ENCODE measurements around the gene ATAD3C.
A peak's percentile ranks its signal among the peaks of the same experiment; 100 is the strongest.
"Not testable (repeated sequence)": the region's sequence is repeated elsewhere in the genome, so short reads cannot be mapped to it uniquely, and the experiment has no call there.

Gene ATAD3C

GRCh38 chr1:1472053-1472876 lies 22.8 kb downstream of the ATAD3C start:
- not testable (repeated sequence) for DNase-seq (ENCODE audit: low spot score)

GRCh38 chr1:1476011-1476410 lies 26.5 kb downstream of the ATAD3C start:
- not testable (repeated sequence) for DNase-seq (ENCODE audit: low spot score)

GRCh38 chr1:1477206-1477605 lies 27.7 kb downstream of the ATAD3C start:
- DNase-seq (ENCODE audit: low spot score): no peak

- no peak for DNase-seq (ENCODE audit: low spot score)
Observed at GRCh38 chr1:1479547-1480487, 30.3 kb downstream of the ATAD3C start.

GRCh38 chr1:1480488-1480867 lies 31.0 kb downstream of the ATAD3C start:
- not testable (repeated sequence) for DNase-seq (ENCODE audit: low spot score)

GRCh38 chr1:1481811-1482210 lies 32.3 kb downstream of the ATAD3C start:
- not testable (repeated sequence) for DNase-seq (ENCODE audit: low spot score)

- no peak for DNase-seq (ENCODE audit: low spot score)
Observed at GRCh38 chr1:1482856-1483255, 33.4 kb downstream of the ATAD3C start.

- no peak for DNase-seq (ENCODE audit: low spot score)
Observed at GRCh38 chr1:1483714-1484113, 34.2 kb downstream of the ATAD3C start.

GRCh38 chr1:1484976-1485750 lies 35.7 kb downstream of the ATAD3C start:
- not testable (repeated sequence) for DNase-seq (ENCODE audit: low spot score)

- DNase-seq (ENCODE audit: low spot score): not testable (repeated sequence)
Observed at GRCh38 chr1:1485755-1486317, 36.3 kb downstream of the ATAD3C start.

- no peak for DNase-seq (ENCODE audit: low spot score)
Observed at GRCh38 chr1:1487701-1488100, 38.2 kb downstream of the ATAD3C start.

- no peak for DNase-seq (ENCODE audit: low spot score)
Observed at GRCh38 chr1:1489231-1489630, 39.7 kb downstream of the ATAD3C start.

GRCh38 chr1:1489861-1490260 lies 40.4 kb downstream of the ATAD3C start:
- DNase-seq (ENCODE audit: low spot score): no peak

- DNase-seq (ENCODE audit: low spot score): no peak
Observed at GRCh38 chr1:1490633-1491230, 41.2 kb downstream of the ATAD3C start.

GRCh38 chr1:1491601-1492000 lies 42.1 kb downstream of the ATAD3C start:
- no peak for DNase-seq (ENCODE audit: low spot score)

- DNase-seq (ENCODE audit: low spot score): not testable (repeated sequence)
Observed at GRCh38 chr1:1494311-1494710, 44.8 kb downstream of the ATAD3C start.

GRCh38 chr1:1495461-1495975 lies 46.0 kb downstream of the ATAD3C start:
- not testable (repeated sequence) for DNase-seq (ENCODE audit: low spot score)

- peak; percentile 55 for DNase-seq (ENCODE audit: low spot score)
Observed at GRCh38 chr1:1504777-1505365, 55.4 kb downstream of the ATAD3C start.

- not testable (repeated sequence) for DNase-seq (ENCODE audit: low spot score)
Observed at GRCh38 chr1:1505366-1505798, 55.9 kb downstream of the ATAD3C start.

- not testable (repeated sequence) for DNase-seq (ENCODE audit: low spot score)
Observed at GRCh38 chr1:1505801-1506200, 56.3 kb downstream of the ATAD3C start.

- DNase-seq (ENCODE audit: low spot score): no peak
Observed at GRCh38 chr1:1507305-1507704, 57.8 kb downstream of the ATAD3C start.
